Prostate gland (tissue), 2 donors: ENCODE measurements around the gene FBXO22. TPM values are rescaled to one million over a fixed set of nuclear protein-coding genes. Genes with fewer than 3 reads are reported as not detected.

Experiments
- DNase-seq: peaks from one replicate; pipeline ENCODE4 v3.0.0-alpha.2; 2019; ENCODE audit warnings: low spot score
- H3K27ac ChIP-seq, 2 donors: fragments of 200-600 bp; sonication (generic); 2 replicates each; pipeline ENCODE4 v1.5.1; 2017 to 2019
- H3K27me3 ChIP-seq: fragments of 200-600 bp; sonication (generic); replicated peaks from 2 replicates; pipeline ENCODE4 v1.5.1; 2019; ENCODE audit not compliant: insufficient read depth
- H3K36me3 ChIP-seq, 2 donors: fragments of 200-600 bp; sonication (generic); 1 replicate in 1 of 2; 2 replicates in 1 of 2; pipeline versions ENCODE4 v1.5.1 to v1.8.1; 2017 to 2019
- H3K4me1 ChIP-seq: fragments of 200-600 bp; sonication (generic); replicated peaks from 2 replicates; pipeline ENCODE4 v1.5.1; 2019
- H3K4me3 ChIP-seq, 2 donors: fragments of 200-600 bp; sonication (generic); 2 replicates each; pipeline ENCODE4 v1.5.1; 2017 to 2019
- H3K9me3 ChIP-seq: fragments of 200-600 bp; sonication (generic); 2 replicates; pipeline ENCODE4 v1.5.1; 2017
- POLR2A ChIP-seq: fragments of 450-650 bp; IDR thresholded peaks from one replicate; pipeline ENCODE4 v1.6.1; 2016; ENCODE audit warnings: antibody characterized with exemption, mild to moderate bottlenecking
- POLR2AphosphoS5 ChIP-seq: sonication (generic); formaldehyde crosslinking; IDR thresholded peaks from one replicate; pipeline ENCODE4 v1.6.1; 2017; ENCODE audit warnings: antibody characterized with exemption
- WGBS: methylation state at CpG from one replicate; pipeline ENCODE4 v1.1.5; 2018; 5-methylcytosine and 5-hydroxymethylcytosine counted together
- intact Hi-C: fragments of 100-400 bp; cut with DNase I; formaldehyde crosslinking; loops from one replicate; pipeline ENCODE4 v1.14.2; 2022
- small RNA-seq, 2 donors: library from RNA; depleted of rRNA; stranded (forward); fragments of <200 nt; gene quantifications; one replicate each; pipeline ENCODE3, GENCODE V24; 2016
- total RNA-seq, 2 donors: library from RNA; depleted of rRNA; stranded (reverse); fragments of >200 nt; gene quantifications; one replicate each; pipeline ENCODE4 v1.1.0, GENCODE V29; 2016
- TF ChIP-seq, protein P1 (sequence below), 4 experiments: fragments of 200-600 bp in 2 of 4; fragments of 450-650 bp in 2 of 4; sonication (generic) in 2 of 4; IDR thresholded peaks; 1 replicate in 3 of 4; 2 replicates in 1 of 4; pipeline ENCODE4 v1.5.1; 2016 to 2019; ENCODE audit warnings: antibody characterized with exemption in 4 of 4, mild to moderate bottlenecking in 2 of 4, moderate library complexity in 2 of 4

FBXO22 gene
- total RNA-seq, 2 donors from 2014 or later = 10.8 to 34.7 TPM

DNA sequence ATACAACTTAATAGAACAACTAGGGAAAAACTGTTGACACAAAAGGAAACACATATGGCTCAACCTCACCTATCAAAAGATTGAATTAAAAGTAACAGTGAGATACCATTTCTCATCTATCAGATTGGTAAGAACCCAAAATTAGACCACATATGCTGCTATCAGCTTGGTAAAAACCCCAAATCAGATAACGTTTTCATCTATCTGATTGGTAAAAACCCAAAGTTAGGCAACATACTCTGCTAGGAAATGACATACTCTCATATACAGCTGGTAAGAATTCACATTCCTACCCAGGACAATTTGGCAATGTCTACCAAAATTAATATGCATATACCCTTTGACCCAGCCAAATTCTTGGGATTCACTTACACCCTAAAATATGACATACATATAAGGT, 82.3 kb downstream of the FBXO22 start:
- Histone ChIP-seq H3K4me1 (no peaks in the 10 kb centered on the region), H3K4me3 (no peak overlapping the region), H3K27me3 (no peaks in the 10 kb centered on the region), H3K36me3 (no peaks in the 10 kb centered on the region), H3K9me3 (no peaks in the 10 kb centered on the region), H3K27ac (no peak overlapping the region)
- TF ChIP-seq, protein P1, sequence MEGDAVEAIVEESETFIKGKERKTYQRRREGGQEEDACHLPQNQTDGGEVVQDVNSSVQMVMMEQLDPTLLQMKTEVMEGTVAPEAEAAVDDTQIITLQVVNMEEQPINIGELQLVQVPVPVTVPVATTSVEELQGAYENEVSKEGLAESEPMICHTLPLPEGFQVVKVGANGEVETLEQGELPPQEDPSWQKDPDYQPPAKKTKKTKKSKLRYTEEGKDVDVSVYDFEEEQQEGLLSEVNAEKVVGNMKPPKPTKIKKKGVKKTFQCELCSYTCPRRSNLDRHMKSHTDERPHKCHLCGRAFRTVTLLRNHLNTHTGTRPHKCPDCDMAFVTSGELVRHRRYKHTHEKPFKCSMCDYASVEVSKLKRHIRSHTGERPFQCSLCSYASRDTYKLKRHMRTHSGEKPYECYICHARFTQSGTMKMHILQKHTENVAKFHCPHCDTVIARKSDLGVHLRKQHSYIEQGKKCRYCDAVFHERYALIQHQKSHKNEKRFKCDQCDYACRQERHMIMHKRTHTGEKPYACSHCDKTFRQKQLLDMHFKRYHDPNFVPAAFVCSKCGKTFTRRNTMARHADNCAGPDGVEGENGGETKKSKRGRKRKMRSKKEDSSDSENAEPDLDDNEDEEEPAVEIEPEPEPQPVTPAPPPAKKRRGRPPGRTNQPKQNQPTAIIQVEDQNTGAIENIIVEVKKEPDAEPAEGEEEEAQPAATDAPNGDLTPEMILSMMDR (IDR thresholded peaks at IDR 0.05) = no peak
- TF ChIP-seq POLR2AphosphoS5 (no peak), POLR2A (no peak)
- WGBS = 62% methylated on average over 1 of the region's 1 CpG
- no peak for DNase-seq
- intact Hi-C loops = no loop called here

DNA sequence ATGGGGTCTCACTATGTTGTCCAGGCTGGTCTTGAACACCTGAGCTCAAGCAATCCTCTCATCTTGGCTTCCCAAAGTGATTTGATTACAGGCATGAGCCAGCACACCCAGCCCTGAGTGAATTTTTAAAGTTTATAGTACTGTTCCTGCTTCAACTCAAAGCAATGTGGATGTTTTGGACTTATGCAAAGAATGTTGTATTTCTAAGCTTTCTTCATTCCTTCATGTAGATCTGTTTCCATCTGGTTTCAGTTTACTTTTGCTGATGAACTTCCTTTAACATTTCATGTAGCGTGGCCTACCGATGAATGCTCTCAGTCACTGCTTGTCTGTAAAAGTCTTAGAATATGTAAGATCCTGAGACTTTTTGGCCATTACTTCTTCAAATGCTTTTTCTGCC, 85.4 kb downstream of the FBXO22 start:
- Histone ChIP-seq H3K36me3 (no peaks in the 10 kb centered on the region), H3K4me3 (no peak overlapping the region), H3K9me3 (no peaks in the 10 kb centered on the region), H3K27ac (no peak overlapping the region), H3K27me3 (no peaks in the 10 kb centered on the region), H3K4me1 (no peaks in the 10 kb centered on the region)
- no peak for TF ChIP-seq POLR2A
- TF ChIP-seq POLR2AphosphoS5 = no peak
- TF ChIP-seq, protein P1 (IDR thresholded peaks at IDR 0.05) = no peak
- intact Hi-C loops = no loop called here
- DNase-seq = no peak
- WGBS = 79% methylated on average over 2 of the region's 2 CpGs

DNA sequence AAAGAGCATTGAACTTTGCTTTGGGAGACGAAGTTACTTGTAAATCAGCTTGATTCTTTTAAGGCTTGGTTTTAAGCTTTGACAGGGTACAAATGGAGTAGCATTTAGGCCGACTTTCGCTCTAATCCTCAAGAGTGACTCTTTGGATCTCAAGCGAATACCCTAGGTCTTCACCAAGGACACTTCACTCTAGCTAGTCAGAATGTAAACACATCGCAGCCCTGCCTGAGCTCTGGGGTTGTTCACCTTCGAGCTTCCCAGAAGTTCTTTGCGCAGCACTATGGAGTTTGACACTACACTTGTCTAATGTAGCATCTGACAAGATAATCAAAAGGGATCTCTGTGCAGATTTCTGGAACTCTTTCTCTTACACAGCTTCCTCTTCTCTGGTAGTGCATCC, 86.2 kb downstream of the FBXO22 start:
- Histone ChIP-seq H3K36me3 (no peaks in the 10 kb centered on the region), H3K27ac (no peak overlapping the region), H3K9me3 (no peaks in the 10 kb centered on the region), H3K4me3 (no peak overlapping the region), H3K27me3 (no peaks in the 10 kb centered on the region), H3K4me1 (no peaks in the 10 kb centered on the region)
- intact Hi-C loops = no loop called here
- 82% methylated on average over 7 of the region's 7 CpGs for WGBS
- TF ChIP-seq POLR2A = no peak
- TF ChIP-seq, protein P1 (IDR thresholded peaks at IDR 0.05) = no peak
- no peak for TF ChIP-seq POLR2AphosphoS5
- DNase-seq = no peak

Small RNA genes within 50 kb of the gene (small RNA-seq; reads per million reads assigned to genes)
- 0 reads per million in 2 donors for gene RN7SL510P

Other genes with a start within 250 kb of the FBXO22 start
- 10 to 100 TPM; 14.3 to 29.4 TPM for gene CSPG4, start 191.0 kb upstream of the FBXO22 start, total RNA-seq
- 10 to 100 TPM; 33.1 to 67.5 TPM for gene UBE2Q2, start 60.4 kb upstream of the FBXO22 start, total RNA-seq
- 10 to 100 TPM in 1 of 2 donors, 1 to 10 TPM in 1; 3.5 to 94.6 TPM for gene NRG4, start 108.5 kb downstream of the FBXO22 start, total RNA-seq
- gene TMEM266, start 156.1 kb downstream of the FBXO22 start, total RNA-seq = 1 to 10 TPM; 5.9 to 6.0 TPM